ENCODE measurements around the gene ARHGAP24.

DNA sequence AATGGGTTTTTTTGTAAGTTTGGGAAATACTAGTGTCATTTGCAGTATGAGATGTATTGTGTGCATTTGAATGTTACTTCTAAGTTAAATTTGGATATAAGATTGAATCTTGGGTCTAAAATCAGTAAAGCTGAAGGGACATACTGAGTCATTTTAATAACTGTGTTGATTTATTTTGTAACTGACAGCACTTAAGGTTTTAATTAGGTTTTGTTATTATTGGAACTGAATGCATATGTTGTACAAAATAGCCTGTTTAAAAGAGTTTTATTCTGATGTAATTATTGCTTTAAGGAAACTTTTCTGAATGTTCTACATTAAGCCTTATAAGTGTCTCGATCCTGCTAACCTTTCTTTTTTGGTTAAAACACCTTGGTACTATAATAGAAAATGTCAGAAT, 488.3 kb downstream of the ARHGAP24 start:
- TF ChIP-seq, protein P1, sequence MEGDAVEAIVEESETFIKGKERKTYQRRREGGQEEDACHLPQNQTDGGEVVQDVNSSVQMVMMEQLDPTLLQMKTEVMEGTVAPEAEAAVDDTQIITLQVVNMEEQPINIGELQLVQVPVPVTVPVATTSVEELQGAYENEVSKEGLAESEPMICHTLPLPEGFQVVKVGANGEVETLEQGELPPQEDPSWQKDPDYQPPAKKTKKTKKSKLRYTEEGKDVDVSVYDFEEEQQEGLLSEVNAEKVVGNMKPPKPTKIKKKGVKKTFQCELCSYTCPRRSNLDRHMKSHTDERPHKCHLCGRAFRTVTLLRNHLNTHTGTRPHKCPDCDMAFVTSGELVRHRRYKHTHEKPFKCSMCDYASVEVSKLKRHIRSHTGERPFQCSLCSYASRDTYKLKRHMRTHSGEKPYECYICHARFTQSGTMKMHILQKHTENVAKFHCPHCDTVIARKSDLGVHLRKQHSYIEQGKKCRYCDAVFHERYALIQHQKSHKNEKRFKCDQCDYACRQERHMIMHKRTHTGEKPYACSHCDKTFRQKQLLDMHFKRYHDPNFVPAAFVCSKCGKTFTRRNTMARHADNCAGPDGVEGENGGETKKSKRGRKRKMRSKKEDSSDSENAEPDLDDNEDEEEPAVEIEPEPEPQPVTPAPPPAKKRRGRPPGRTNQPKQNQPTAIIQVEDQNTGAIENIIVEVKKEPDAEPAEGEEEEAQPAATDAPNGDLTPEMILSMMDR (IDR thresholded peaks at IDR 0.05) = no peak
- TF ChIP-seq RFX5 (IDR thresholded peaks at IDR 0.05; ENCODE audit: low read length) (no peak), CHD2 (IDR thresholded peaks at IDR 0.05; ENCODE audit: low read length, partially characterized antibody) (no peak), POLR2AphosphoS5 (IDR thresholded peaks at IDR 0.05; ENCODE audit: low read depth, low read length) (no peak), FOXJ3 (CRISPR knock-in tag; IDR thresholded peaks at IDR 0.05) (no peak), RAD21 (IDR thresholded peaks at IDR 0.05; ENCODE audit: low read length) (no peak)
- TF ChIP-seq, protein P2, sequence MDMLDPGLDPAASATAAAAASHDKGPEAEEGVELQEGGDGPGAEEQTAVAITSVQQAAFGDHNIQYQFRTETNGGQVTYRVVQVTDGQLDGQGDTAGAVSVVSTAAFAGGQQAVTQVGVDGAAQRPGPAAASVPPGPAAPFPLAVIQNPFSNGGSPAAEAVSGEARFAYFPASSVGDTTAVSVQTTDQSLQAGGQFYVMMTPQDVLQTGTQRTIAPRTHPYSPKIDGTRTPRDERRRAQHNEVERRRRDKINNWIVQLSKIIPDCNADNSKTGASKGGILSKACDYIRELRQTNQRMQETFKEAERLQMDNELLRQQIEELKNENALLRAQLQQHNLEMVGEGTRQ (IDR thresholded peaks at IDR 0.05; ENCODE audit: borderline replicate concordance, low read depth, low read length) = no peak

Measured in SK-N-SH (cell line).